Measurements from ENCODE around the gene EYS.

DNA sequence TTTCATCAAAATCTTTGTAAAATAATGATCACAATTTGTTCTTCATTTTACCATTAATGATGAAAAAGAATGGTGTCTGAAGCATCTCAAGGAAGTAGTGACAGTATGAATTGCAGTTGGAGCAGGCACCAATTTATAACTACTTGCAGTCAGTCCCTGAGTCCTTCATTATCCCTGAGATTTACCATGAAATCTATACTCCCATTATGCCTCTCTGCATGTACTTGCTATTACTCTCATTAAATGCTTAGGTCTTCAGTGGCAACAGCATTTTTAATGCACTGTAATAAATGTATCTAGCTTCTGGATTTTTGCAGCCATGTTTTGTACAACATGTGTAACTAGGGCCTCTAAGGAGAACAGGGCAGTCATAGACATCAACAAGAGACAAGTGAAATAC, 708.8 kb downstream of the EYS start:
- TF ChIP-seq, protein P1, sequence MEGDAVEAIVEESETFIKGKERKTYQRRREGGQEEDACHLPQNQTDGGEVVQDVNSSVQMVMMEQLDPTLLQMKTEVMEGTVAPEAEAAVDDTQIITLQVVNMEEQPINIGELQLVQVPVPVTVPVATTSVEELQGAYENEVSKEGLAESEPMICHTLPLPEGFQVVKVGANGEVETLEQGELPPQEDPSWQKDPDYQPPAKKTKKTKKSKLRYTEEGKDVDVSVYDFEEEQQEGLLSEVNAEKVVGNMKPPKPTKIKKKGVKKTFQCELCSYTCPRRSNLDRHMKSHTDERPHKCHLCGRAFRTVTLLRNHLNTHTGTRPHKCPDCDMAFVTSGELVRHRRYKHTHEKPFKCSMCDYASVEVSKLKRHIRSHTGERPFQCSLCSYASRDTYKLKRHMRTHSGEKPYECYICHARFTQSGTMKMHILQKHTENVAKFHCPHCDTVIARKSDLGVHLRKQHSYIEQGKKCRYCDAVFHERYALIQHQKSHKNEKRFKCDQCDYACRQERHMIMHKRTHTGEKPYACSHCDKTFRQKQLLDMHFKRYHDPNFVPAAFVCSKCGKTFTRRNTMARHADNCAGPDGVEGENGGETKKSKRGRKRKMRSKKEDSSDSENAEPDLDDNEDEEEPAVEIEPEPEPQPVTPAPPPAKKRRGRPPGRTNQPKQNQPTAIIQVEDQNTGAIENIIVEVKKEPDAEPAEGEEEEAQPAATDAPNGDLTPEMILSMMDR (IDR thresholded peaks at IDR 0.05; ENCODE audit: low read depth, low read length, poor library complexity, severe bottlenecking), result no peak
- no peak for TF ChIP-seq EZH2phosphoT487 (IDR thresholded peaks at IDR 0.05; ENCODE audit: borderline replicate concordance, low read length)
